B cell (primary cell): Measurements from ENCODE around the gene SDK1. TPM values are rescaled to one million over a fixed set of nuclear protein-coding genes. Genes with fewer than 3 reads are reported as not detected.

ENCODE experiments used
- ATAC-seq: fragments of 200-7000 bp; cut with Tn5 transposase; one replicate; pipeline ENCODE4 v1.10.0; 2021; ENCODE audit warnings: low read depth, mild to moderate bottlenecking, moderate number of reproducible peaks, moderate library complexity
- CTCF ChIA-PET: fragments of 350-600 bp; sonication (Branson Sonifier 250); formaldehyde crosslinking; loops from one replicate; lab custom pipeline; 2021; ENCODE audit warnings: antibody characterized with exemption, inconsistent platforms; lab: Charles Lee
- POLR2A ChIA-PET: fragments of 350-600 bp; sonication (Branson Sonifier 250); formaldehyde crosslinking; loops from one replicate; lab custom pipeline; 2021; ENCODE audit warnings: antibody characterized with exemption; lab: Charles Lee
- DNase-seq: peaks from one replicate; pipeline ENCODE4 v3.0.0; 2013
- H2AFZ ChIP-seq: 2 replicates; pipeline ENCODE4 v1.6.1; 2012; ENCODE audit warnings: mild to moderate bottlenecking, low read depth, low read length; ENCODE audit not compliant: insufficient read depth, poor library complexity, severe bottlenecking
- H3K27ac ChIP-seq, 2 donors: 1 replicate in 1 of 2; 2 replicates in 1 of 2; pipeline ENCODE4 v1.5.1; 2012 to 2013; ENCODE audit warnings: low read length in 2 of 2, mild to moderate bottlenecking in 2 of 2, moderate library complexity in 1 of 2
- H3K27me3 ChIP-seq, 4 experiments: fragments of 200-600 bp in 1 of 4; sonication (generic) in 1 of 4; replicated peaks in 1 of 4; 1 replicate in 2 of 4; 2 replicates in 2 of 4; pipeline versions ENCODE4 v1.6.1 to v1.7.0; 2013 to 2016; ENCODE audit warnings: low read length in 3 of 4, mild to moderate bottlenecking in 2 of 4, mixed read lengths in 1 of 4, moderate library complexity in 1 of 4; ENCODE audit not compliant: insufficient read depth in 4 of 4, control insufficient read depth in 3 of 4; ENCODE audit errors: control extremely low read depth in 1 of 4
- H3K36me3 ChIP-seq, 2 experiments: replicated peaks in 1 of 2; 1 replicate in 1 of 2; 2 replicates in 1 of 2; pipeline versions ENCODE4 v1.6.1 to v1.7.1; 2013; ENCODE audit warnings: low read length in 1 of 2; ENCODE audit not compliant: insufficient read depth in 2 of 2, control insufficient read depth in 1 of 2; ENCODE audit errors: control extremely low read depth in 1 of 2, extremely low read depth in 1 of 2
- H3K4me1 ChIP-seq, 2 donors: fragments of 200-600 bp in 1 of 2; sonication (generic) in 1 of 2; 1 replicate in 1 of 2; 2 replicates in 1 of 2; pipeline versions ENCODE4 v1.5.1 to v1.6.1; 2013 to 2017; ENCODE audit warnings: low read length in 2 of 2; ENCODE audit not compliant: control insufficient read depth in 2 of 2, insufficient read depth in 2 of 2
- H3K4me2 ChIP-seq: replicated peaks from 2 replicates; pipeline ENCODE3; 2012; ENCODE audit warnings: mild to moderate bottlenecking, low read depth, low read length; ENCODE audit not compliant: poor library complexity, severe bottlenecking
- H3K4me3 ChIP-seq, 5 experiments: fragments of 200-600 bp in 1 of 5; sonication (generic) in 1 of 5; 1 replicate in 3 of 5; 2 replicates in 2 of 5; pipeline versions ENCODE4 v1.5.1 to v1.7.0; 2011 to 2016; ENCODE audit warnings: low read length in 4 of 5, mild to moderate bottlenecking in 4 of 5, low read depth in 2 of 5, control low read depth in 1 of 5, moderate library complexity in 1 of 5; ENCODE audit not compliant: insufficient read depth in 1 of 5; ENCODE audit errors: control extremely low read depth in 1 of 5, extremely low read depth in 1 of 5
- H3K79me2 ChIP-seq: fragments of 200-600 bp; sonication (generic); one replicate; pipeline ENCODE4 v1.6.0; 2016; ENCODE audit warnings: low read length; ENCODE audit not compliant: control insufficient read depth, insufficient read depth
- H3K9ac ChIP-seq: fragments of 200-600 bp; sonication (generic); 2 replicates; pipeline ENCODE4 v1.6.1; 2017; ENCODE audit warnings: mild to moderate bottlenecking, low read length, moderate library complexity
- H3K9me3 ChIP-seq, 3 donors: one replicate each; pipeline versions ENCODE4 v1.6.1 to v1.7.1; 2013; ENCODE audit warnings: low read length in 2 of 3; ENCODE audit not compliant: control insufficient read depth in 2 of 3, insufficient read depth in 1 of 3; ENCODE audit errors: control extremely low read depth in 1 of 3
- H4K20me1 ChIP-seq: 2 replicates; pipeline ENCODE4 v1.6.0; 2012; ENCODE audit warnings: mild to moderate bottlenecking, low read length; ENCODE audit not compliant: insufficient read depth, control insufficient read depth, poor library complexity, severe bottlenecking
- H3K27ac Mint-ChIP-seq: one replicate; pipeline ENCODE4 v1.8.0; 2021; ENCODE audit warnings: mixed read lengths
- H3K27me3 Mint-ChIP-seq: one replicate; pipeline ENCODE4 v1.8.0; 2021; ENCODE audit warnings: mixed read lengths
- H3K4me1 Mint-ChIP-seq: one replicate; pipeline ENCODE4 v1.8.0; 2021; ENCODE audit warnings: mixed read lengths
- H3K4me3 Mint-ChIP-seq: one replicate; pipeline ENCODE4 v1.8.0; 2021; ENCODE audit warnings: mixed read lengths
- H3K9me3 Mint-ChIP-seq: one replicate; pipeline ENCODE4 v1.8.0; 2022; ENCODE audit warnings: mixed read lengths; ENCODE audit not compliant: insufficient read depth
- EZH2 ChIP-seq: IDR thresholded peaks from 2 replicates; pipeline ENCODE4 v1.6.1; 2012; ENCODE audit warnings: borderline replicate concordance, low read depth, mild to moderate bottlenecking, moderate library complexity, low read length; ENCODE audit not compliant: insufficient read depth, poor library complexity, severe bottlenecking
- WGBS: methylation state at CpG from one replicate; pipeline ENCODE4 v1.1.5; 2013; ENCODE audit warnings: missing lambda C conversion rate; ENCODE audit not compliant: insufficient coverage; 5-methylcytosine and 5-hydroxymethylcytosine counted together
- intact Hi-C: fragments of 100-400 bp; cut with micrococcal nuclease; formaldehyde crosslinking; loops from one replicate; pipeline ENCODE4 v1.10.0; 2022
- polyA plus RNA-seq: library from polyadenylated mRNA; depleted of rRNA; stranded (reverse); fragments of >200 nt; gene quantifications from 2 replicates; pipeline ENCODE4 v1.2.3, GENCODE V29; 2012
- total RNA-seq, 2 donors: library from RNA; stranded (reverse); fragments of 120-200 nt in 1 of 2; gene quantifications; 1 replicate in 1 of 2; 2 replicates in 1 of 2; pipeline versions ENCODE4 v1.2.3 to v1.2.4, GENCODE V29; 2013 to 2022
- TF ChIP-seq, protein P1 (sequence below): fragments of 200-600 bp; IDR thresholded peaks from one replicate; pipeline ENCODE4 v1.8.0; 2022; ENCODE audit warnings: antibody characterized with exemption, mild to moderate bottlenecking

Gene SDK1
- total and polyA plus RNA-seq, 2 donors (not counting 1 experiment from before 2014, with no cell fraction given): 0.73 to 2.0 TPM

DNA sequence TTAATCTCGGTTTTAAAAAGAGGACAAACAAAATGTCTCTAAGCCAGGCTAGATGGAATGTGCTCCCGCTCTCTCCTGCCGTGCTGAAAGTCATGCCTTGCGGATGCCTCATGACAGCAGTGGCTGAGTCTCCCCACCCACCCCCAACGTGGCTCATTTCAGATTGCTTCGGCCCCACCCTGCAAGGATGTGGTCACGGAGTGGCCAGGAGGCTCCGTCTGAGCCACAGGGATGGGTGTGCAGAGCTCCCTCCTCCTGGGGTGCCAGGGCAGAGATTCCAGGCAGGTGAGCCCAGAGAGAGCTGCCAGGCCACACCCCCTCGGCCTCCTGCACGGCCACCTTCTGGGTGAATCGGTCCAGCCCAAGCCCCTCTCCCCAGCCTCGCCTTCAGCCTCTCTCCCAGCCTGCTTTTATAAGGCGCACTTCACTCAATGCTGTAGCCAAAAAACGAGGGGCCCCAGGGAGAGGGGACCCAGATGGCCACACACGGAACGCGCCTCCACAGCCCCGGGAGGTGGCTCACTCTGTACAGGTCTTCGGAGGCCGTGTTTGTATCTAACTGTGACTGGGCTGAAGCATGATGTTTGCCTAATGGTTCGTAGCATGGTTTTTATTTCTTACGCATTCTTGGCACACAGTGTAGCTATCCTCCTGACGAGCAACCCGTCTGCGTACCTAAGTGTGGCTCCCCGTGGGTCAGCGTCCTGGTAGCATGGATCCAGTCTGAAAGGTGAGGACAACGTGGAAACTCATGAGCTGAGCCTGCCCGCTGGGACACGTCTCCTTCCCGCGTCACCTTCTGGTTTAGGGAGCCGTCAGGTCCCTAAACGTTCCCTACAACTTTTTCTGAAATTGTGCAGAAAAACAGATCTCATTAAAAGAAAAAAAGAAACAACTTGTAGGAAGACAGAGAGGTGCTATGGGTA, 967.3 kb downstream of the SDK1 start:
- Mint-ChIP-seq H3K27me3 (no peaks in the 10 kb centered on the region), H3K4me1 (no peaks in the 10 kb centered on the region), H3K4me3 (no peak overlapping the region), H3K27ac (no peak overlapping the region), H3K9me3 (no peaks in the 10 kb centered on the region)
- Histone ChIP-seq H3K4me1 (no peaks in the 10 kb centered on the region), H3K79me2 (no peaks in the 10 kb centered on the region), H3K36me3 (no peaks in the 10 kb centered on the region), H3K27me3 (no peaks in the 10 kb centered on the region), H2AFZ (no peak overlapping the region), H3K9ac (no peak overlapping the region), H3K4me3 (no peak overlapping the region), H3K4me2 (no peak overlapping the region), H3K27ac (no peak overlapping the region), H4K20me1 (no peaks in the 10 kb centered on the region), H3K9me3 (peaks cover 0 to 38% (median 0%) of the 10 kb centered on the region in 3 donors)
- 82% methylated on average over 30 of the region's 34 CpGs for WGBS
- ATAC-seq (no peak), DNase-seq (no peak)
- no peak for TF ChIP-seq EZH2
- TF ChIP-seq, protein P1, sequence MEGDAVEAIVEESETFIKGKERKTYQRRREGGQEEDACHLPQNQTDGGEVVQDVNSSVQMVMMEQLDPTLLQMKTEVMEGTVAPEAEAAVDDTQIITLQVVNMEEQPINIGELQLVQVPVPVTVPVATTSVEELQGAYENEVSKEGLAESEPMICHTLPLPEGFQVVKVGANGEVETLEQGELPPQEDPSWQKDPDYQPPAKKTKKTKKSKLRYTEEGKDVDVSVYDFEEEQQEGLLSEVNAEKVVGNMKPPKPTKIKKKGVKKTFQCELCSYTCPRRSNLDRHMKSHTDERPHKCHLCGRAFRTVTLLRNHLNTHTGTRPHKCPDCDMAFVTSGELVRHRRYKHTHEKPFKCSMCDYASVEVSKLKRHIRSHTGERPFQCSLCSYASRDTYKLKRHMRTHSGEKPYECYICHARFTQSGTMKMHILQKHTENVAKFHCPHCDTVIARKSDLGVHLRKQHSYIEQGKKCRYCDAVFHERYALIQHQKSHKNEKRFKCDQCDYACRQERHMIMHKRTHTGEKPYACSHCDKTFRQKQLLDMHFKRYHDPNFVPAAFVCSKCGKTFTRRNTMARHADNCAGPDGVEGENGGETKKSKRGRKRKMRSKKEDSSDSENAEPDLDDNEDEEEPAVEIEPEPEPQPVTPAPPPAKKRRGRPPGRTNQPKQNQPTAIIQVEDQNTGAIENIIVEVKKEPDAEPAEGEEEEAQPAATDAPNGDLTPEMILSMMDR: no peak
- intact Hi-C loops: no loop called here
- CTCF ChIA-PET: no interaction called here
- POLR2A ChIA-PET: no interaction called here

DNA sequence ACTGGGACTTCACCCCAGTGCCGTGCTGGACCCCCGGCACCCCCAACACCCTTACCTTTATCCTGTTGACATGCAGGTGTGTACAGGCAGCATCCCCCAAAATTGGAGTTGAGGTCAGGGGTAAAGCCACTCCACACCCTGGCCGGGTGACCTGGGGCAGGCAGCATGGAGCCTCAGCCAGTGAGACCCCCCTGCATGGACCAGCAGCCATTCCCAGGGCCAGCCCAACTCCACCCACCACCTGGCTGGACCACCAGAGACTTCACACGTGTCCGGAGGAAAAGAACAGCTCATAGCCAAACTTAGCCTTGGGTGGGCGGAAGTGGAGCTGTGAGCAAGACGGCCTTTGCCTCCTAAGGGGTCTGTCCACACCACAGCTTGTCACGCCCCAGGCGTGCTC, 968.0 kb downstream of the SDK1 start:
- ChIA-PET POLR2A (no interaction called here), CTCF (no interaction called here)
- Histone ChIP-seq H3K27ac (no peak overlapping the region), H3K9me3 (peaks cover 0 to 44% (median 0%) of the 10 kb centered on the region in 3 donors), H3K4me2 (no peak overlapping the region), H3K27me3 (no peaks in the 10 kb centered on the region), H3K79me2 (no peaks in the 10 kb centered on the region), H3K4me1 (no peaks in the 10 kb centered on the region), H4K20me1 (no peaks in the 10 kb centered on the region), H3K36me3 (no peaks in the 10 kb centered on the region), H2AFZ (no peak overlapping the region), H3K9ac (no peak overlapping the region), H3K4me3 (no peak overlapping the region)
- Mint-ChIP-seq H3K27ac (no peak overlapping the region), H3K9me3 (no peaks in the 10 kb centered on the region), H3K4me3 (no peak overlapping the region), H3K27me3 (no peaks in the 10 kb centered on the region), H3K4me1 (no peaks in the 10 kb centered on the region)
- no peak for TF ChIP-seq EZH2
- TF ChIP-seq, protein P1: no peak
- intact Hi-C loops: no loop called here
- ATAC-seq: no peak
- WGBS: 82% methylated on average over 9 of the region's 9 CpGs
- DNase-seq: no peak
